Ishikawa (cell line): ENCODE measurements around the gene NOS1.

Experiments used
- CEBPB ChIP-seq: IDR thresholded peaks from 2 replicates; pipeline ENCODE4 v1.6.1; 2012
- CREB1 ChIP-seq: IDR thresholded peaks from 2 replicates; pipeline ENCODE4 v1.6.1; 2012; ENCODE audit warnings: low read depth
- EGR1 ChIP-seq: IDR thresholded peaks from 2 replicates; pipeline ENCODE4 v1.6.1; 2012
- EP300 ChIP-seq: IDR thresholded peaks from 2 replicates; pipeline ENCODE4 v1.6.1; 2012; ENCODE audit warnings: borderline replicate concordance
- FOXM1 ChIP-seq: IDR thresholded peaks from 2 replicates; pipeline ENCODE4 v1.6.1; 2012; ENCODE audit warnings: low read depth, borderline replicate concordance
- MAX ChIP-seq: IDR thresholded peaks from 2 replicates; pipeline ENCODE4 v1.6.1; 2012
- NFIC ChIP-seq: IDR thresholded peaks from 2 replicates; pipeline ENCODE4 v1.6.1; 2012
- RAD21 ChIP-seq: IDR thresholded peaks from 2 replicates; pipeline ENCODE4 v1.6.1; 2012; ENCODE audit warnings: low read depth
- REST ChIP-seq: IDR thresholded peaks from 2 replicates; pipeline ENCODE4 v1.6.1; 2012; ENCODE audit warnings: low read depth, mild to moderate bottlenecking
- TAF1 ChIP-seq: IDR thresholded peaks from 2 replicates; pipeline ENCODE4 v1.6.1; 2012; ENCODE audit warnings: low read depth, mild to moderate bottlenecking
- TCF12 ChIP-seq: IDR thresholded peaks from 2 replicates; pipeline ENCODE4 v1.6.1; 2012; ENCODE audit warnings: low read depth
- TEAD4 ChIP-seq: IDR thresholded peaks from 2 replicates; pipeline ENCODE4 v1.6.1; 2012
- YY1 ChIP-seq: IDR thresholded peaks from 2 replicates; pipeline ENCODE4 v1.6.1; 2012; ENCODE audit warnings: low read depth
- ZBTB7A ChIP-seq: IDR thresholded peaks from 2 replicates; pipeline ENCODE4 v1.6.1; 2012; ENCODE audit warnings: low read depth
- TF ChIP-seq, protein P1 (sequence below): IDR thresholded peaks from 2 replicates; pipeline ENCODE4 v1.6.1; 2012

Gene NOS1

DNA sequence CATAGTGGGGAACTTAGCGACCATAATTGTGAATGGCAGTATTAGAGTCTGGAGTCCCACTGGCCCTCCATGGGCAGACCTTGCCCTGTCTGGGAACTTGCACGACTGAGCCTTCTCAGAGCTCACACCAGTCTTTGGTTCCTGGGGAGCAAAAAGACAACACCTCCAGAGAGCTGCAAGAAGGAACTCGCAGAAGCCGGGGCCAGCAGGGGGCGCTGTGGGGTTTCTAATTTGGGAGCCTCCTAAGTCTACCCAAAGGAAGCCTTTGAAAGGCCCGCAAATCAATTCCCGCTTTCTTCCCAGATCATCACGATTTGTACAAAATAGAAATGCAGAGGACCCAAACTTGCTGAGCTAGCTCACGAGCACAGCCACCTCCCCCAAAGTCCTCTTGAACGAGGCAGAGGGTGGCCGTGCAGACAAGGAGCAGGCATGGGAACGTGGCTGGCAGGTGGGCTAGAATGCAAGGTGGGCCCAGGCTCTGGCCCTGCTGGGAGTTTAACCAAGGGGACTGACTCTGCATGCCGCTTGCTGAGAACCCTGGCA lies 124.9 kb downstream of the NOS1 start:
- TF ChIP-seq RAD21 (peak; percentile 63), CEBPB (no peak)

- no peak for TF ChIP-seq TCF12
- no peak for TF ChIP-seq EP300
- no peak for TF ChIP-seq REST
- TF ChIP-seq ZBTB7A = no peak
- TF ChIP-seq, protein P1, sequence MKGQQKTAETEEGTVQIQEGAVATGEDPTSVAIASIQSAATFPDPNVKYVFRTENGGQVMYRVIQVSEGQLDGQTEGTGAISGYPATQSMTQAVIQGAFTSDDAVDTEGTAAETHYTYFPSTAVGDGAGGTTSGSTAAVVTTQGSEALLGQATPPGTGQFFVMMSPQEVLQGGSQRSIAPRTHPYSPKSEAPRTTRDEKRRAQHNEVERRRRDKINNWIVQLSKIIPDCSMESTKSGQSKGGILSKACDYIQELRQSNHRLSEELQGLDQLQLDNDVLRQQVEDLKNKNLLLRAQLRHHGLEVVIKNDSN = no peak
- TF ChIP-seq MAX = no peak
- TF ChIP-seq TAF1 = no peak
- TF ChIP-seq CEBPB = no peak
- no peak for TF ChIP-seq RAD21
- TF ChIP-seq YY1 = no peak
- no peak for TF ChIP-seq TEAD4
Observed at GRCh38 chr12:117235261-117235660, 126.2 kb downstream of the NOS1 start.

DNA sequence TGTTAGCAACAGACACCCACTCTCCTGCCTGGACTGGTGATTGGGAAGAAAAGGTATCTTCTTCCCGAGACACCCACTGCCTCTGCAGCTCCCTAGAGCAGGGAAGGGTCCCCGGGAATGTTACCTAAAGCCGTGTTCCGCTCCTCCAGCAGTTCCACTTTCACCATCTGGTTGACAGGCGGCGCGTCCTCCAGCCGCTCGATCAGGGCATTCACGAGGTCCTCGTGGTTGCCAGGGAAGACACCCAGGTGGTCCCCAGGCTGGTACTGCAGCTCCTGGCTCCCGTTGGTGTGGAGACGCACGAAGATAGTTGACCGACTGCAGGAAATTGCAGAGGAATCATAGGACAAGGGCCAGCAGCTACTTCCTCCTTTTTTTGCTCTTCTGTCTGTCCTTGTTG lies 127.0 kb downstream of the NOS1 start:
- no peak for TF ChIP-seq CREB1
- no peak for TF ChIP-seq YY1
- TF ChIP-seq TAF1 = no peak
- no peak for TF ChIP-seq MAX
- no peak for TF ChIP-seq EP300
- TF ChIP-seq CEBPB = no peak
- TF ChIP-seq TCF12 = no peak
- no peak for TF ChIP-seq FOXM1
- TF ChIP-seq ZBTB7A = no peak
- TF ChIP-seq NFIC = no peak
- no peak for TF ChIP-seq REST
- TF ChIP-seq, protein P1 = no peak
- TF ChIP-seq RAD21 = no peak
- no peak for TF ChIP-seq EGR1
- TF ChIP-seq TEAD4 = no peak

DNA sequence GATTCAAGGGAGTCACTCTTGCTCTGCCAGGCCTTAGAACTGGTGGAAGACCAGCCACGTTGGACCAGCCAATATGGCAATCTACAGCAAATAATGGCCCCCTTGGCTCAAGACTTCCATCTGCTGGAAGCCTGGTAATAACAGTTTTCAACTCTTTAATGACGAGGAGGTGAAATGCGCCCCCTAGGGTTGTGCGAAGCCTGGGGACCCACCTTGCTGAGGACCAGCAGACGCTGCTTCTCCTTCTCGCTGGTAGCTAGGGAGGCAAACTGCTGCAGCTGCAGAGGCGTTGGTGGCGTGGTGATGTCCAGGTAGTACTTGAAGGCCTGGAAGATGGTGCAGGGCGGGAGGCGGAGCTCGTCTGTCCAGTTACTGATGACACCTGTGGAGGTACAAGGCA lies 129.7 kb downstream of the NOS1 start:
- no peak for TF ChIP-seq ZBTB7A
- no peak for TF ChIP-seq REST
- no peak for TF ChIP-seq TEAD4
- TF ChIP-seq CREB1 = no peak
- TF ChIP-seq YY1 = no peak
- TF ChIP-seq TAF1 = no peak
- no peak for TF ChIP-seq CEBPB
- no peak for TF ChIP-seq EP300
- no peak for TF ChIP-seq NFIC
- TF ChIP-seq, protein P1 = no peak
- no peak for TF ChIP-seq RAD21
- TF ChIP-seq TCF12 = no peak
- no peak for TF ChIP-seq EGR1
- TF ChIP-seq MAX = no peak
- no peak for TF ChIP-seq FOXM1
